Measurements from ENCODE around the gene KDM4F. TPM values are rescaled to one million over a fixed set of nuclear protein-coding genes. Genes with fewer than 3 reads are reported as not detected.

The KDM4F gene
- total RNA-seq, 1 donor from 2014 or later, result not detected

- H3K4me3 Mint-ChIP-seq, result peak overlapping the region; percentile 50
- peaks cover 29% of the 10 kb centered on the region for H3K4me1 Mint-ChIP-seq
- no peaks in the 10 kb centered on the region for H3K9me3 Mint-ChIP-seq
- no peak for TF ChIP-seq CTCF (conservative IDR thresholded peaks at IDR 0.05)
- DNase-seq (ENCODE audit: low read depth, low spot score), result no peak
- no peak overlapping the region for H3K27ac Mint-ChIP-seq (ENCODE audit: unreplicated experiment)
- H3K36me3 Mint-ChIP-seq (ENCODE audit: low read depth), result peaks cover 8% of the 10 kb centered on the region
- no peaks in the 10 kb centered on the region for H3K27me3 Mint-ChIP-seq (ENCODE audit: low read depth)
These were observed 21.2 kb downstream of the KDM4F start for GRCh38 chr11:95070471-95070870.

- Mint-ChIP-seq H3K4me3 (no peak overlapping the region), H3K27ac (ENCODE audit: unreplicated experiment) (no peak overlapping the region), H3K27me3 (ENCODE audit: low read depth) (no peaks in the 10 kb centered on the region), H3K9me3 (no peaks in the 10 kb centered on the region), H3K4me1 (peaks cover 21% of the 10 kb centered on the region), H3K36me3 (ENCODE audit: low read depth) (peaks cover 8% of the 10 kb centered on the region)
- DNase-seq (ENCODE audit: low read depth, low spot score), result no peak
- TF ChIP-seq CTCF (conservative IDR thresholded peaks at IDR 0.05), result no peak
These were observed 23.7 kb downstream of the KDM4F start for GRCh38 chr11:95072948-95073347.

- peaks cover 6% of the 10 kb centered on the region for H3K4me1 Mint-ChIP-seq
- TF ChIP-seq CTCF (conservative IDR thresholded peaks at IDR 0.05), result no peak
- DNase-seq (ENCODE audit: low read depth, low spot score), result no peak
- H3K27me3 Mint-ChIP-seq (ENCODE audit: low read depth), result no peaks in the 10 kb centered on the region
- H3K9me3 Mint-ChIP-seq, result no peaks in the 10 kb centered on the region
- H3K4me3 Mint-ChIP-seq, result no peak overlapping the region
- peaks cover 6% of the 10 kb centered on the region for H3K36me3 Mint-ChIP-seq (ENCODE audit: low read depth)
- no peak overlapping the region for H3K27ac Mint-ChIP-seq (ENCODE audit: unreplicated experiment)
These were observed 25.8 kb downstream of the KDM4F start for GRCh38 chr11:95074792-95075563.

GRCh38 chr11:95076416-95076815, 27.2 kb downstream of the KDM4F start:
- no peak for TF ChIP-seq CTCF (conservative IDR thresholded peaks at IDR 0.05)
- H3K9me3 Mint-ChIP-seq, result no peaks in the 10 kb centered on the region
- DNase-seq (ENCODE audit: low read depth, low spot score), result no peak
- H3K27me3 Mint-ChIP-seq (ENCODE audit: low read depth), result no peaks in the 10 kb centered on the region
- no peak overlapping the region for H3K27ac Mint-ChIP-seq (ENCODE audit: unreplicated experiment)
- H3K36me3 Mint-ChIP-seq (ENCODE audit: low read depth), result no peaks in the 10 kb centered on the region
- peaks cover 5% of the 10 kb centered on the region for H3K4me1 Mint-ChIP-seq
- no peak overlapping the region for H3K4me3 Mint-ChIP-seq

- Mint-ChIP-seq H3K9me3 (no peaks in the 10 kb centered on the region), H3K4me1 (peaks cover 10% of the 10 kb centered on the region), H3K27me3 (ENCODE audit: low read depth) (no peaks in the 10 kb centered on the region), H3K27ac (ENCODE audit: unreplicated experiment) (no peak overlapping the region), H3K36me3 (ENCODE audit: low read depth) (no peaks in the 10 kb centered on the region), H3K4me3 (no peak overlapping the region)
- DNase-seq (ENCODE audit: low read depth, low spot score), result no peak
- TF ChIP-seq CTCF (conservative IDR thresholded peaks at IDR 0.05), result no peak
These were observed 27.8 kb downstream of the KDM4F start for GRCh38 chr11:95076981-95077380.

All from neural crest cell (in vitro differentiated cells).